GM12865 (cell line): ENCODE data around the gene KMT2B.

Experiments used
- DNase-seq: peaks from one replicate; pipeline ENCODE4 v3.0.0; 2010; ENCODE audit warnings: low read depth
- H3K4me3 ChIP-seq: 2 replicates; pipeline ENCODE4 v1.5.1; 2011; ENCODE audit warnings: mild to moderate bottlenecking, low read depth, low read length, control low read depth
- TF ChIP-seq, protein P1 (sequence below): IDR thresholded peaks from 2 replicates; pipeline ENCODE4 v1.5.1; 2011; ENCODE audit warnings: low read length, control low read depth, low read depth, inconsistent platforms; ENCODE audit not compliant: insufficient read depth; ENCODE audit errors: missing control alignments

Gene KMT2B

DNA sequence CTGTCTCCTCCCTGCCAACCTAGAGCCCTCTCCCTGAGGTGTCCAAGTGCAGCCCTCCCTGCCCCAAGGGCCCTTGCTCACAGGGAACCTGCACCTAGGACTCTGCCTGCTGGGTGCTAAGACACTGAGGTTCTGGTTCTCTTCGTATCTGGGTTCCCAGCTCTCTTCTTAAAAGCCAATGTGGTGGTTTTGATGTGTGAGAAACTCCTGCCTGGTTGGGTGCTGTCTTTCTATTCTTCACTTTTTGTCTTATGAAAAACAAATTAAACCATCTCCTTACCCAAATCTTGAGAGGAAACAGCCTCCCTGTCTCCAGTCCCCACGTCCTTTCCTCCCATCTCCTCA lies 4.3 kb upstream of the KMT2B start:
- no peak for DNase-seq
- peak overlapping the region; percentile 90 for H3K4me3 ChIP-seq
- TF ChIP-seq, protein P1, sequence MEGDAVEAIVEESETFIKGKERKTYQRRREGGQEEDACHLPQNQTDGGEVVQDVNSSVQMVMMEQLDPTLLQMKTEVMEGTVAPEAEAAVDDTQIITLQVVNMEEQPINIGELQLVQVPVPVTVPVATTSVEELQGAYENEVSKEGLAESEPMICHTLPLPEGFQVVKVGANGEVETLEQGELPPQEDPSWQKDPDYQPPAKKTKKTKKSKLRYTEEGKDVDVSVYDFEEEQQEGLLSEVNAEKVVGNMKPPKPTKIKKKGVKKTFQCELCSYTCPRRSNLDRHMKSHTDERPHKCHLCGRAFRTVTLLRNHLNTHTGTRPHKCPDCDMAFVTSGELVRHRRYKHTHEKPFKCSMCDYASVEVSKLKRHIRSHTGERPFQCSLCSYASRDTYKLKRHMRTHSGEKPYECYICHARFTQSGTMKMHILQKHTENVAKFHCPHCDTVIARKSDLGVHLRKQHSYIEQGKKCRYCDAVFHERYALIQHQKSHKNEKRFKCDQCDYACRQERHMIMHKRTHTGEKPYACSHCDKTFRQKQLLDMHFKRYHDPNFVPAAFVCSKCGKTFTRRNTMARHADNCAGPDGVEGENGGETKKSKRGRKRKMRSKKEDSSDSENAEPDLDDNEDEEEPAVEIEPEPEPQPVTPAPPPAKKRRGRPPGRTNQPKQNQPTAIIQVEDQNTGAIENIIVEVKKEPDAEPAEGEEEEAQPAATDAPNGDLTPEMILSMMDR, result no peak

DNA sequence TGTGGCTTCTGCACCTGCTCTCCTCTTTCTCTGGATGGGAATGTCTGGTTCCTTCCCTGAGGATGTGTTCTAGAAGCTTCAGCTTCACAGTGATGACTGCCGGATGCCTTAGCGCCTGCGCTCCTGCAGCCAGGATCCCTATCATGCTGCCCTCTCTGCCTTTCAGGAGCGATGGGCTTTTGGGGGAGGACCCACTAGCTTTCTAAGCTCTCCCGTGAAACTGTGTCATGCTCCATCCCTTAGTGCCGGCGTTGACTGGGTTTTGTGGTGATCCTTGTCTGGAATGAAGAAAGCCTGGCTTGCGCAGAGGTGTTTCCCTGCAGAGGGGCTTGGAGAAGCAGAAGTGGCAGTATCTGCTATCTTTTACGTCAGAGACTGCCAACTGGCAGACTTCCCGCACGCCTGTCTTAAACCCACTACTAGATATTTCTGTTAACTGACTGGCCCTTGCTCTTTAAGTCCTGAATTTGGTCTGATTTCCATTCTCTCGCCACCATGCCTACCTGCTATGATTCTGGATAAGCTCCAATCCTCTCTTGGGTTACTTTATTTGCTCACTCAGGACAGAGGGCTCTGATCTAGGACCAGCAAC lies 3.8 kb upstream of the KMT2B start:
- no peak for DNase-seq
- peak overlapping the region; percentile 90 for H3K4me3 ChIP-seq
- TF ChIP-seq, protein P1, result no peak

DNA sequence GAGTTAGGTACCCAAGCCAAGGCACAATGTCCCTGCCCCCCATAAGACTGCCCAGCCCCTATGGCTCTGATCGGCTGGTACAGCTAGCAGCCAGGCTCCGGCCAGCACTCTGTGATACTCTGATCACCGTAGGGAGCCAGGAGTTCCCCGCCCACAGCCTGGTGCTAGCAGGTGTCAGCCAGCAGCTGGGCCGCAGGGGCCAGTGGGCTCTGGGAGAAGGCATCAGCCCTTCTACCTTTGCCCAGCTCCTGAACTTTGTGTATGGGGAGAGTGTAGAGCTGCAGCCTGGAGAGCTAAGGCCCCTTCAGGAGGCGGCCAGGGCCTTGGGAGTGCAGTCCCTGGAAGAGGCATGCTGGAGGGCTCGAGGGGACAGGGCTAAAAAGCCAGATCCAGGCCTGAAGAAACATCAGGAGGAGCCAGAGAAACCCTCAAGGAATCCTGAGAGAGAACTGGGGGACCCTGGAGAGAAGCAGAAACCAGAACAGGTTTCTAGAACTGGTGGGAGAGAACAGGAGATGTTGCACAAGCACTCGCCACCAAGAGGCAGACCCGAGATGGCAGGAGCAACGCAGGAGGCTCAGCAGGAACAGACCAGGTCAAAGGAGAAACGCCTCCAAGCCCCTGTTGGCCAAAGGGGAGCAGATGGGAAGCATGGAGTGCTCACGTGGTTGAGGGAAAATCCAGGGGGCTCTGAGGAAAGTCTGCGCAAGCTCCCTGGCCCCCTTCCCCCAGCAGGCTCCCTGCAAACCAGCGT lies 3.0 kb upstream of the KMT2B start:
- DNase-seq, result peak; percentile 69
- H3K4me3 ChIP-seq, result peak overlapping the region; percentile 90
- TF ChIP-seq, protein P1, result peak; percentile 52

DNA sequence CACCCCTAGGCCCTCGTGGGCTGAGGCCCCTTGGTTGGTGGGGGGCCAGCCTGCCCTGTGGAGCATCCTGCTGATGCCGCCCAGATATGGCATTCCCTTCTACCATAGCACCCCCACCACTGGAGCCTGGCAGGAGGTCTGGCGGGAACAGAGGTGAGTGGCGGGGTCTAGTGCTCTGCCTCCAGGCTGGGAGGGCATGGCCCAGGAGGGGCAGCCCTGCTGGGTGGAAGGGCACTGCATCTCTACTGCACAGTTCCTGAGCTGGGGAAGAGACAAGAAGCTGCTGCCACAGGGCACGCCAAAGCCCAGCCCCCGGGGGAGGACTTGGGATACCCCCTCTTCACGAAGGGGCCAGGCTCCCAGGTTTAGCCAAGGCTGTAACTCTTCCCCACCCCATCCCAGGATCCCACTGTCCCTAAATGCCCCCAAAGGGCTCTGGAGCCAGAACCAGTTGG lies 2.4 kb upstream of the KMT2B start:
- peak overlapping the region; percentile 90 for H3K4me3 ChIP-seq
- no peak for DNase-seq
- TF ChIP-seq, protein P1, result no peak

DNA sequence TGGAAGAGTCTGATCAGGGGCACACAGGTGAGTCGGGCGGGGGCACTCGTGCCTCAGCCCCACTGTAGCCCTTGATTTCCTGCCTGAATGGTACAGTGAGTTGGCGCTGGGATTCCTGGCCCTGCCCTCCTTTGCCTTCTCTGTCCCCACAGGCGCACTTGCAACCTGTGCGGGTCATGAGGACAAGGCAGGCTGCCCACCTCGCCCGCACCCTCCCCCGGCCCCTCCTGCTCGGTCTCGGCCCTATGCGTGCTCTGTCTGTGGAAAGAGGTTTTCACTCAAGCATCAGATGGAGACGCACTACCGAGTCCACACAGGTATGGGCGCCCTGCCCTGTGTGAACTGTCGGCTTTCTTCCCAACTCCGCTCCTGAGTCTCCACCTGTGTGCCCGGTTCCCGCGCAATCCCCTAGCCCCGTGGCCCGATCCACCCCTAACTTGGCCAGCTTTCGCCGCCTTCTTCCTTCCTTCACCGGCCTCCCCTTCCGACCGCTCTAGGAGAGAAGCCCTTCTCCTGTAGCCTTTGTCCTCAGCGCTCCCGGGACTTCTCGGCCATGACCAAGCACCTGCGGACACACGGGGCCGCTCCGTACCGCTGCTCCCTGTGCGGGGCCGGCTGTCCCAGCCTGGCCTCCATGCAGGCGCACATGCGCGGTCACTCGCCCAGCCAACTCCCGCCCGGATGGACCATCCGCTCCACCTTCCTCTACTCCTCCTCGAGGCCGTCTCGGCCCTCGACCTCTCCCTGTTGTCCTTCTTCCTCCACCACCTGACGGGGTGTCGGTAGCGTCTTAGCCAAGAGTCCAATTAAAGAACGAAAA lies 1.6 kb upstream of the KMT2B start:
- TF ChIP-seq, protein P1, result no peak
- H3K4me3 ChIP-seq, result peak overlapping the region; percentile 90
- DNase-seq, result no peak

DNA sequence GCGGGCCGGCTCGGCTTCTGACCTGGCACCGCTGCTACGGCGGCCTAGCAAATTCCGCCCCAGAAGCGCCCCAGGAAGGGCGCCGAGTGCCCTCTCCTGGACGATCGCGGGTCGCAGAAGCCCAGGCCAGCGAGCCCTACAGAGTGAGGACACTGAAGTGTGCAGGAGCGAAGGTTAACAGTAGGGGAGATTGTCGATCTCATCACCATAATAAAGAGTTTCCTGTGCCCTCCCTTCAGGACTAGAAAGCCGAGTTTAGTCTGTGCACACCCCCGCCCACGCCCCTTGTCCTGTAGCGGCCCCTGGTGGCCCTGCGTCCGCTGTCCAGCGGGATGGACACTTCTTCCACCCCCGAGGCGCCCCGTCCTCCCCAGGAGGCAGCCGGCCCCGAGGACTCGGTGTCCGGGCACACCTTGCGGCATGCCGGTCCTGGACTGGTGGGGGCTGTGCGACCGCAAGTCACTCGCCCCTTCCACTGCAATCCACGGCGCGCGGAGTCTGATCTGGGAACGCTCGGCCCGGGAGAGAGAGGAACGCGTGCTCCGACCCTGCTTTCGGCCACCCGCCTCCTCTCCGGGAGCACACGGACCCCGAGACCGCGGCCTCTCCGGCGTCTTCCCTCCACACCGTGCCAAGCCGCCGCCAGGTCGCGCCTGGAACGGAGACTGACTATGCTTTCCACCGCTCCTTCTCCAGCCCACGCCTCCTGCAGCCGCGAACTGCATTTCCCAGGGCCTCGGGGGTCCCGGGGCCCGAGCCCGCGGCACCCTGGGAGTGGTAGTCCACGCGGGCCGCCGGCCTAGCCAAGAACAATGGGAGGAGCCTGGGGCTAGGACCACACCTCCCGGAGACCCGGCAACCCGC lies 770 bp upstream of the KMT2B start:
- peak overlapping the region; percentile 90 for H3K4me3 ChIP-seq
- peak; percentile 89 for DNase-seq
- TF ChIP-seq, protein P1, result peak; percentile 72
